CD4-positive, alpha-beta T cell (primary cell): ENCODE results near the gene GNG14. TPM values are rescaled to one million over a fixed set of nuclear protein-coding genes. Genes with fewer than 3 reads are reported as not detected.

Experiments used
- ATAC-seq: fragments of 200-7000 bp; cut with Tn5 transposase; one replicate; pipeline ENCODE4 v1.10.0; 2022; ENCODE audit warnings: mild to moderate bottlenecking; ENCODE audit not compliant: poor library complexity
- CTCF ChIA-PET: fragments of 350-600 bp; sonication (Branson Sonifier 250); formaldehyde crosslinking; loops from one replicate; lab custom pipeline; 2021; ENCODE audit warnings: antibody characterized with exemption, inconsistent platforms; lab: Charles Lee
- POLR2A ChIA-PET: fragments of 350-600 bp; sonication (Branson Sonifier 250); formaldehyde crosslinking; loops from one replicate; lab custom pipeline; 2021; ENCODE audit warnings: antibody characterized with exemption, inconsistent platforms; lab: Charles Lee
- DNase-seq, 14 experiments: peaks; one replicate each; pipeline ENCODE4 v3.0.0-alpha.2; 2013 to 2020; ENCODE audit warnings: mixed read lengths in 2 of 14
- H3K27ac ChIP-seq, 2 donors: one replicate each; pipeline versions ENCODE4 v1.5.1 to v1.7.0; 2013; ENCODE audit warnings: low read length in 2 of 2, low read depth in 1 of 2, mild to moderate bottlenecking in 1 of 2
- H3K27me3 ChIP-seq, 2 experiments: 1 replicate in 1 of 2; 2 replicates in 1 of 2; pipeline versions ENCODE4 v1.6.1 to v1.7.0; 2013; ENCODE audit warnings: low read length in 2 of 2, control low read depth in 1 of 2, mild to moderate bottlenecking in 1 of 2, moderate library complexity in 1 of 2; ENCODE audit not compliant: insufficient read depth in 2 of 2, control insufficient read depth in 1 of 2
- H3K36me3 ChIP-seq: one replicate; pipeline ENCODE4 v1.6.1; 2013; ENCODE audit warnings: low read length, control low read depth; ENCODE audit not compliant: insufficient read depth
- H3K4me1 ChIP-seq: one replicate; pipeline ENCODE4 v1.6.1; 2013; ENCODE audit warnings: low read length, control low read depth; ENCODE audit not compliant: insufficient read depth
- H3K4me3 ChIP-seq: one replicate; pipeline ENCODE4 v1.5.1; 2013; ENCODE audit warnings: mild to moderate bottlenecking, low read length, moderate library complexity
- H3K9me3 ChIP-seq, 2 experiments: 1 replicate in 1 of 2; 2 replicates in 1 of 2; pipeline versions ENCODE4 v1.6.1 to v1.7.0; 2013; ENCODE audit warnings: low read length in 2 of 2, mild to moderate bottlenecking in 2 of 2, control low read depth in 1 of 2, moderate library complexity in 1 of 2; ENCODE audit not compliant: control insufficient read depth in 1 of 2, insufficient read depth in 1 of 2
- H3K27ac Mint-ChIP-seq: one replicate; pipeline ENCODE4 v1.8.0; 2020; ENCODE audit warnings: mixed read lengths
- H3K27me3 Mint-ChIP-seq: one replicate; pipeline ENCODE4 v1.8.0; 2021; ENCODE audit warnings: mixed read lengths
- H3K36me3 Mint-ChIP-seq: one replicate; pipeline ENCODE4 v1.8.0; 2021; ENCODE audit warnings: low read depth, mixed read lengths
- H3K4me1 Mint-ChIP-seq: one replicate; pipeline ENCODE4 v1.8.0; 2021; ENCODE audit warnings: low read depth, mixed read lengths
- H3K4me3 Mint-ChIP-seq: one replicate; pipeline ENCODE4 v1.8.0; 2020; ENCODE audit warnings: mild to moderate bottlenecking, mixed read lengths
- H3K9me3 Mint-ChIP-seq: one replicate; pipeline ENCODE4 v1.8.0; 2020; ENCODE audit warnings: mixed read lengths
- CTCF ChIP-seq: fragments of 200-600 bp; IDR thresholded peaks from one replicate; pipeline ENCODE4 v1.8.0; 2022; ENCODE audit warnings: antibody characterized with exemption, mild to moderate bottlenecking
- intact Hi-C, 2 experiments: fragments of 100-400 bp; cut with DNase I in 1 of 2; cut with micrococcal nuclease in 1 of 2; formaldehyde crosslinking; loops; one replicate each; pipeline versions ENCODE4 v1.15.1 to v1.9.0; 2023 to 2025; cut with DNase I, micrococcal nuclease
- total RNA-seq, 174 experiments: library from RNA in 2 of 174; stranded (reverse) in 2 of 174; gene quantifications; one replicate each; pipeline ENCODE4 v1.2.3 and lab custom pipeline; 2021 to 2026

GNG14 gene
- total RNA-seq, 2 experiments from 2014 or later: not detected

GRCh38 chr19:12726988-12727316 lies 39.2 kb downstream of the GNG14 start:
- no peaks in the 10 kb centered on the region for H3K27me3 Mint-ChIP-seq
- H3K4me1 Mint-ChIP-seq: peaks cover 36% of the 10 kb centered on the region
- H3K27ac Mint-ChIP-seq: peak overlapping the region; percentile 40
- CTCF ChIA-PET: no interaction called here
- no peak for TF ChIP-seq CTCF
- Histone ChIP-seq H3K4me1 (peaks cover 29% of the 10 kb centered on the region), H3K27me3 (no peaks in the 10 kb centered on the region), H3K4me3 (no peak overlapping the region), H3K36me3 (peaks cover 37% of the 10 kb centered on the region), H3K9me3 (no peaks in the 10 kb centered on the region), H3K27ac (no peak overlapping the region)
- ATAC-seq (no peak), DNase-seq (no peak)
- peaks cover 50% of the 10 kb centered on the region for H3K36me3 Mint-ChIP-seq
- H3K4me3 Mint-ChIP-seq: peak overlapping the region; percentile 79
- H3K9me3 Mint-ChIP-seq: no peaks in the 10 kb centered on the region
- POLR2A ChIA-PET: no interaction called here
- intact Hi-C loops: no loop called here

- ChIA-PET POLR2A (no interaction called here), CTCF (interaction anchor here (0.7 kb wide), 1 partner anchor 862 kb away, joined by 3 read pairs; no protein-coding TSS in a partner anchor)
- Mint-ChIP-seq H3K4me3 (no peak overlapping the region), H3K27me3 (no peaks in the 10 kb centered on the region), H3K27ac (no peak overlapping the region), H3K36me3 (peaks cover 43% of the 10 kb centered on the region), H3K4me1 (peaks cover 36% of the 10 kb centered on the region), H3K9me3 (no peaks in the 10 kb centered on the region)
- no peak for TF ChIP-seq CTCF
- Histone ChIP-seq H3K27me3 (no peaks in the 10 kb centered on the region), H3K4me1 (peaks cover 34% of the 10 kb centered on the region), H3K36me3 (peaks cover 41% of the 10 kb centered on the region), H3K9me3 (no peaks in the 10 kb centered on the region), H3K27ac (no peak overlapping the region), H3K4me3 (no peak overlapping the region)
- intact Hi-C loops: no loop called here
- no peak for DNase-seq
- no peak for ATAC-seq
Observed at GRCh38 chr19:12727745-12728433, 40.1 kb downstream of the GNG14 start.

GRCh38 chr19:12730064-12730463 lies 42.3 kb downstream of the GNG14 start:
- POLR2A ChIA-PET: no interaction called here

More at GRCh38 chr19:12730064-12730463, 42.3 kb downstream of the GNG14 start:
- Mint-ChIP-seq H3K27me3 (no peaks in the 10 kb centered on the region), H3K27ac (no peak overlapping the region), H3K4me1 (peaks cover 34% of the 10 kb centered on the region), H3K36me3 (peaks cover 49% of the 10 kb centered on the region), H3K9me3 (no peaks in the 10 kb centered on the region), H3K4me3 (peak overlapping the region; percentile 72)
- no peak for TF ChIP-seq CTCF
- Histone ChIP-seq H3K27ac (no peak overlapping the region), H3K4me1 (peaks cover 34% of the 10 kb centered on the region), H3K27me3 (no peaks in the 10 kb centered on the region), H3K36me3 (peaks cover 41% of the 10 kb centered on the region), H3K4me3 (no peak overlapping the region), H3K9me3 (no peaks in the 10 kb centered on the region)
- DNase-seq (no peak), ATAC-seq (no peak)
- intact Hi-C loops: loop anchor here in 1 of 2 experiments (10.0 kb wide), 1 partner anchor 205 kb away; the partner anchor contains the start of genes CALR and FARSA
- CTCF ChIA-PET: no interaction called here
